OCI-M2 (cell line): ENCODE results near the gene SH2D4B.
A peak's percentile ranks its signal among the peaks of the same experiment; 100 is the strongest.

ENCODE experiments used
- DNase-seq: peaks from one replicate; lab custom pipeline; 2025; ENCODE audit not compliant: unreplicated experiment; lab: John Stamatoyannopoulos, UW

The SH2D4B gene

GRCh38 chr10:80537736-80538480, at the start of gene SH2D4B:
TSS of gene SH2D4B (plus strand) at chr10:80537902. CDS start at chr10:80538332, 430 bp downstream.
- no peak for DNase-seq

- no peak for DNase-seq
These were observed 49.1 kb upstream of the SH2D4B start for GRCh38 chr10:80488539-80489066.

GRCh38 chr10:80489371-80490112, 48.2 kb upstream of the SH2D4B start:
- DNase-seq = no peak

GRCh38 chr10:80491251-80492102, 46.2 kb upstream of the SH2D4B start:
- DNase-seq = no peak

GRCh38 chr10:80492848-80493521, 44.7 kb upstream of the SH2D4B start:
- no peak for DNase-seq

GRCh38 chr10:80493522-80494051, 44.1 kb upstream of the SH2D4B start:
- peak; percentile 23 for DNase-seq

GRCh38 chr10:80496555-80497172, 41.0 kb upstream of the SH2D4B start:
- DNase-seq = no peak

- DNase-seq = peak; percentile 60
These were observed 40.3 kb upstream of the SH2D4B start for GRCh38 chr10:80497187-80498077.

GRCh38 chr10:80498078-80498832, 39.4 kb upstream of the SH2D4B start:
- DNase-seq = no peak

GRCh38 chr10:80498833-80499741, 38.6 kb upstream of the SH2D4B start:
- DNase-seq = no peak

- no peak for DNase-seq
These were observed 36.9 kb upstream of the SH2D4B start for GRCh38 chr10:80500572-80501380.

GRCh38 chr10:80501381-80501912, 36.3 kb upstream of the SH2D4B start:
- no peak for DNase-seq

- DNase-seq = no peak
These were observed 35.7 kb upstream of the SH2D4B start for GRCh38 chr10:80501913-80502521.

- no peak for DNase-seq
These were observed 34.8 kb upstream of the SH2D4B start for GRCh38 chr10:80502621-80503583.
